ENCODE measurements around the gene EP400.
"Not testable (repeated sequence)": the region's sequence is repeated elsewhere in the genome, so short reads cannot be mapped to it uniquely, and the experiment has no call there.

DNA sequence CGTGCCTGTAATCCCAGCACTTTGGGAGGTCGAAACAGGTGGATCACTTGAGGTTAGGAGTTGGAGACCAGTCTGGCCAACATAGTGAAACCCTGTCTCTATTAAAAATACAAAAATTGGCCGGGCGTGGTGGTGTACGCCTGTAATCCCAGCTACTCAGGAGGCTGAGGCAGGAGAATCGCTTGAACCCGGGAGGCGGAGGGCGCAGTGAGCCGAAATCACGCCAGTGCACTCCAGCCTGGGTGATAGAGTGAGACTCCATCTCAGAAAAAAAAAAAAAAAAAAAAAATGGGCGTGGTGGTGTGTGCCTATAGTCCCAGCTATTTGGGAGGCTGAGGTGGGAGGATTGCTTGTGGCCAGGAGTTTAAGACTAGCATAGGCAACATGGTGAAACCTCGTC, 4.7 kb downstream of the EP400 start:
- TF ChIP-seq, protein P1, sequence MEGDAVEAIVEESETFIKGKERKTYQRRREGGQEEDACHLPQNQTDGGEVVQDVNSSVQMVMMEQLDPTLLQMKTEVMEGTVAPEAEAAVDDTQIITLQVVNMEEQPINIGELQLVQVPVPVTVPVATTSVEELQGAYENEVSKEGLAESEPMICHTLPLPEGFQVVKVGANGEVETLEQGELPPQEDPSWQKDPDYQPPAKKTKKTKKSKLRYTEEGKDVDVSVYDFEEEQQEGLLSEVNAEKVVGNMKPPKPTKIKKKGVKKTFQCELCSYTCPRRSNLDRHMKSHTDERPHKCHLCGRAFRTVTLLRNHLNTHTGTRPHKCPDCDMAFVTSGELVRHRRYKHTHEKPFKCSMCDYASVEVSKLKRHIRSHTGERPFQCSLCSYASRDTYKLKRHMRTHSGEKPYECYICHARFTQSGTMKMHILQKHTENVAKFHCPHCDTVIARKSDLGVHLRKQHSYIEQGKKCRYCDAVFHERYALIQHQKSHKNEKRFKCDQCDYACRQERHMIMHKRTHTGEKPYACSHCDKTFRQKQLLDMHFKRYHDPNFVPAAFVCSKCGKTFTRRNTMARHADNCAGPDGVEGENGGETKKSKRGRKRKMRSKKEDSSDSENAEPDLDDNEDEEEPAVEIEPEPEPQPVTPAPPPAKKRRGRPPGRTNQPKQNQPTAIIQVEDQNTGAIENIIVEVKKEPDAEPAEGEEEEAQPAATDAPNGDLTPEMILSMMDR (IDR thresholded peaks at IDR 0.05; ENCODE audit: low read length): not testable (repeated sequence)
- not testable (repeated sequence) for TF ChIP-seq EZH2 (IDR thresholded peaks at IDR 0.05; ENCODE audit: borderline replicate concordance, low read length)
